Right lobe of liver (tissue), 6 donors: ENCODE data around the gene BRD8. TPM values are rescaled to one million over a fixed set of nuclear protein-coding genes. Genes with fewer than 3 reads are reported as not detected.
A peak's percentile ranks its signal among the peaks of the same experiment; 100 is the strongest.

Source experiments
- ATAC-seq, 4 donors: fragments of 200-7000 bp; cut with Tn5 transposase; one replicate each; pipeline ENCODE4 v1.9.1; 2020; ENCODE audit warnings: mild to moderate bottlenecking in 4 of 4, moderate library complexity in 4 of 4
- DNase-seq, 3 donors: peaks; one replicate each; pipeline ENCODE4 v3.0.0-alpha.2; 2020
- H3K27ac ChIP-seq, 3 donors: fragments of 200-600 bp; one replicate each; pipeline ENCODE4 v1.8.0; 2022
- H3K27me3 ChIP-seq, 2 donors: fragments of 200-600 bp; one replicate each; pipeline ENCODE4 v1.8.0; 2022
- H3K36me3 ChIP-seq, 4 donors: fragments of 200-600 bp; sonication (generic) in 1 of 4; one replicate each; pipeline versions ENCODE4 v1.5.1 to v1.8.0; 2017 to 2022; ENCODE audit warnings: control low read depth in 1 of 4
- H3K4me1 ChIP-seq, 4 donors: fragments of 200-600 bp; sonication (generic) in 1 of 4; one replicate each; pipeline versions ENCODE4 v1.5.1 to v1.8.0; 2017 to 2022; ENCODE audit warnings: control low read depth in 1 of 4
- H3K4me3 ChIP-seq, 3 donors: fragments of 200-600 bp; one replicate each; pipeline ENCODE4 v1.8.0; 2022
- H3K9me3 ChIP-seq, 4 donors: fragments of 200-600 bp; sonication (generic) in 1 of 4; one replicate each; pipeline versions ENCODE4 v1.5.1 to v1.8.0; 2017 to 2022; ENCODE audit warnings: control low read depth in 1 of 4
- POLR2A ChIP-seq: fragments of 450-650 bp; IDR thresholded peaks from one replicate; pipeline ENCODE4 v1.6.1; 2017; ENCODE audit warnings: antibody characterized with exemption, mild to moderate bottlenecking
- WGBS: methylation state at CpG from one replicate; pipeline ENCODE4 v1.1.6; 2018; ENCODE audit warnings: low coverage, low lambda C conversion rate; ENCODE audit not compliant: insufficient coverage; ENCODE audit errors: missing lambda C conversion rate; 5-methylcytosine and 5-hydroxymethylcytosine counted together
- intact Hi-C, 2 donors: fragments of 100-400 bp; cut with DNase I; formaldehyde crosslinking; loops; one replicate each; pipeline versions ENCODE4 v1.11.2 to v1.14.1; 2022
- total RNA-seq, 6 experiments: library from RNA; depleted of rRNA in 2 of 6; stranded (reverse); fragments of >200 nt in 2 of 6; fragmentation: NEBNext Ultra II Directional in 3 of 6; extraction: Animal tissue kit (Norgen Biotek cat#: 25700) in 3 of 6; gene quantifications; one replicate each; pipeline versions ENCODE4 v1.1.0 to v1.2.4, GENCODE V29; 2016 to 2023
- TF ChIP-seq, protein P1 (sequence below), 4 donors: fragments of 200-600 bp in 3 of 4; fragments of 450-650 bp in 1 of 4; IDR thresholded peaks; one replicate each; pipeline versions ENCODE4 v1.5.1 to v1.8.0; 2016 to 2022; ENCODE audit warnings: antibody characterized with exemption in 4 of 4, mild to moderate bottlenecking in 2 of 4
- donor health status: DM: no; HTN: yes; CAD: no.
- donor health status: DM: no; HTN: no; CAD: no.
- donor health status: DM: no; HTN: no; CAD: no.
- donor health status: DM: no; HTN: yes; CAD: no.
- donor health status: DM: no; HTN: yes; CAD: no.

The BRD8 gene
- total RNA-seq, 6 experiments from 2014 or later: 9.0 to 33.7 (median 17.0) TPM

DNA sequence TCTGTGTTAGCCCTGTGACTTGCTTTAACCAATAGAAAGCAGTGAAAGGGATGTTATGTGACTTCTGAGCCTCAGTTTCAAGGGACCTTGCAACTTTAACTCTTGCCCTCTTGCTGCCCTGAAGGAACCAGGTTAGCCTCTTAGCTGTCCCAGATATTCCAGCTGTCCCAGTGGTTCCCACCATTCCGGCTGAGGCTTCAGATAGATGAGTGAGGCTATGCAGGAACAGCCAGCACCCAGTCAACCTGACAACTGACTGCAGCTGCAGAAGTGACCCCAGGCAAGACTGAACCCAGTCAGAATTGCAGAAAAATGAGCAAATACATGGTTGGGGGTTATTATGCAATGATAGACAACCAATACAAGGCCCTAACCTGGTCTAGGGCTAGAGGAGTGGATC lies 45.1 kb upstream of the BRD8 start:
- H3K27me3 ChIP-seq: no peaks in the 10 kb centered on the region
- DNase-seq: no peak
- no peak overlapping the region for H3K27ac ChIP-seq
- WGBS: 86% methylated on average over 1 of the region's 1 CpG
- H3K9me3 ChIP-seq: no peaks in the 10 kb centered on the region
- H3K36me3 ChIP-seq: no peaks in the 10 kb centered on the region
- H3K4me1 ChIP-seq: peaks cover 0 to 12% (median 0%) of the 10 kb centered on the region in 4 donors
- intact Hi-C loops: loop anchor here (5.0 to 10.0 kb wide), 2 partner anchors 61 to 64 kb away; no protein-coding TSS in a partner anchor
- peak in 1 of 4 donors; percentile 12 for ATAC-seq
- no peak overlapping the region for H3K4me3 ChIP-seq
- TF ChIP-seq POLR2A: no peak
- TF ChIP-seq, protein P1, sequence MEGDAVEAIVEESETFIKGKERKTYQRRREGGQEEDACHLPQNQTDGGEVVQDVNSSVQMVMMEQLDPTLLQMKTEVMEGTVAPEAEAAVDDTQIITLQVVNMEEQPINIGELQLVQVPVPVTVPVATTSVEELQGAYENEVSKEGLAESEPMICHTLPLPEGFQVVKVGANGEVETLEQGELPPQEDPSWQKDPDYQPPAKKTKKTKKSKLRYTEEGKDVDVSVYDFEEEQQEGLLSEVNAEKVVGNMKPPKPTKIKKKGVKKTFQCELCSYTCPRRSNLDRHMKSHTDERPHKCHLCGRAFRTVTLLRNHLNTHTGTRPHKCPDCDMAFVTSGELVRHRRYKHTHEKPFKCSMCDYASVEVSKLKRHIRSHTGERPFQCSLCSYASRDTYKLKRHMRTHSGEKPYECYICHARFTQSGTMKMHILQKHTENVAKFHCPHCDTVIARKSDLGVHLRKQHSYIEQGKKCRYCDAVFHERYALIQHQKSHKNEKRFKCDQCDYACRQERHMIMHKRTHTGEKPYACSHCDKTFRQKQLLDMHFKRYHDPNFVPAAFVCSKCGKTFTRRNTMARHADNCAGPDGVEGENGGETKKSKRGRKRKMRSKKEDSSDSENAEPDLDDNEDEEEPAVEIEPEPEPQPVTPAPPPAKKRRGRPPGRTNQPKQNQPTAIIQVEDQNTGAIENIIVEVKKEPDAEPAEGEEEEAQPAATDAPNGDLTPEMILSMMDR (IDR thresholded peaks at IDR 0.05): no peak

DNA sequence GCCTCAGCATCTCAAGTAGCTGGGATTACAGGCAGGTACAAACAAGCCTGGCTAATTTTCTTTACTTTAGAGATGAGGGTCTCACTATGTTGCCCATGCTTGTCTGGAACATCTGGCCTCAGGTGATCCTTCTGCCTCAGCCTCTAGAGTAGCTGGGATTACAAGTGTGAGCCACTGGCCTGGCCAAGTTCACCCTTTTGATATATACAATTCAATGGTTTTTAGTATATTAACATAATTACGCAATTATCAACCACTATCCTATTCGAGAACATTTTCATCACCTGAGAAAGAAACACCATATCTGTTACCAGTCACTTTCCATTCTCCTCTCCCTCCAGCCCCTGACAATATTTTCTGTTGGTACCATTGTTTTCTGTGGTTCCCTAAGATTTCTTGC lies 38.4 kb upstream of the BRD8 start:
- ATAC-seq (no peak), DNase-seq (no peak)
- WGBS: 53% methylated on average over 2 of the region's 2 CpGs
- H3K27me3 ChIP-seq: no peaks in the 10 kb centered on the region
- H3K27ac ChIP-seq: no peak overlapping the region
- intact Hi-C loops: no loop called here
- H3K4me1 ChIP-seq: peaks cover 0 to 12% (median 0%) of the 10 kb centered on the region in 4 donors
- no peak overlapping the region for H3K4me3 ChIP-seq
- H3K36me3 ChIP-seq: no peaks in the 10 kb centered on the region
- no peaks in the 10 kb centered on the region for H3K9me3 ChIP-seq
- TF ChIP-seq, protein P1 (IDR thresholded peaks at IDR 0.05): no peak
- no peak for TF ChIP-seq POLR2A

DNA sequence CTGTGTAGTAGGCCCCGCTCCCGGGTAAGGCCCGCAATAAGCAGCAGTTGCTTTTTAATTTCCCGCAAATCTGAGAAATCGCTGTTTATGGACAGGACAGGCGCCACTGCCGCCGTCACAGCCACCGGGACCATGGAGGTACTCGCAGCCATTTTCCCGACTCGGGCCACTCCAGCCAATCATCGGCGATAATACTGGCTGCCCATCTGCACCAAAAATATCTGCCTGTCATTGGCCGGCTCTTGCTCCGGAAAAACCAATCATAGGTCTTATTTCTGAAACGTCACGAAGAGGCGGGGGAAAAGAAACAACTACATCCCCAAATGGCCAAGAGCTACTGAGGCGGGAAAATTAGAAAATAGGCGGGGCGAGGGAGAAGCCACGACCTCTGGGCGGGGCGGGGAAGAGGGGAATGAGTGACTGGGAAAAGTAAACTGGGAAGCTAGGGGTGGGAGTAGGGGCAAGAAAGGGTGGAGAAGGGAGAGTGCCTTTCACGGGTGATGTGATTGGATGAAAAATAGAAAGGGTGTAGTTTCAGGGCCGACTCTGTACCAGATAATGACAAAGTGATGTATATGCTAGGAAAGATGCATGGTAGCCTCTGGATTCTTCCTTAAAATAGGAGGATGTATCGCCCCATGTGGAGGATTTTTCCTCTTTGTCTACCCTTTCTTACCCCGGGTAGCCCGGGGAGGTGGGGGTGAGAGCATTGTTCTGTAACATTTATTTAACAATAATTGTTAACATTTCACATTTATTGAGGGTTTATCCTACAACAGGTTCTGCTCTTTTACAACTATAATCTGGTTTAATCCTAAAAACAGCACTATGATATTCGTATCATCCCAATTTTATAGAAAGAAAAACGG lies 35.0 kb upstream of the BRD8 start, which contains the start of gene CDC23:
TSS of gene CDC23 (minus strand) at position 163 of the 869 bp plus-strand sequence. CDS start at position 152, 11 bp downstream.
- Histone ChIP-seq H3K36me3 (no peaks in the 10 kb centered on the region), H3K27ac (peak within 1 kb of the TSS in 2 of 3 donors; percentile 55 to 63), H3K9me3 (no peaks in the 10 kb centered on the region), H3K4me3 (peak within 1 kb of the TSS; percentile 76 to 95 (median 92)), H3K4me1 (peaks cover 0 to 13% (median 0%) of the 10 kb centered on the region in 4 donors), H3K27me3 (no peaks in the 10 kb centered on the region)
- WGBS: 1% methylated on average over 32 of the region's 32 CpGs
- ATAC-seq: peak; percentile 99 to 100 (median 99)
- peak; percentile 87 to 92 (median 91) for DNase-seq
- intact Hi-C loops: no loop called here
- peak; percentile 54 for TF ChIP-seq POLR2A
- TF ChIP-seq, protein P1 (IDR thresholded peaks at IDR 0.05): no peak

DNA sequence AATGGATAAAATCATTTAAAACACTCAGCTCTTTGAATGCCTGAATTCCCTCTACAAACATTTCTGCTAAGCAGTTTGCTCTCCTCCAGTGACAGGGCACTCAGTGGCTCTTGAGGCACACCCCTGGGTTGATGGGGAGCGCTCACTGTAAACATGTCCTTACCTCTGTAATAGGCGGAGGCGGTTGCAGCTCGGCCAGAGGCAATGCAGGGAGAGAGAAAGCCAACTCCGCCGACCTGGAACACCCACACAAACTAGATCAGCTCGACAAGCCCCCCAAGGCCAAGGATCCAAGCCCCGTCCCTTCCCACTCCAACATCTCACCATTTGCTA lies 34.4 kb upstream of the BRD8 start:
- WGBS: 0% methylated on average over 3 of the region's 8 CpGs
- peaks cover 0 to 13% (median 0%) of the 10 kb centered on the region in 4 donors for H3K4me1 ChIP-seq
- no peaks in the 10 kb centered on the region for H3K9me3 ChIP-seq
- DNase-seq (no peak), ATAC-seq (peak; percentile 36 to 42 (median 39))
- intact Hi-C loops: no loop called here
- no peaks in the 10 kb centered on the region for H3K36me3 ChIP-seq
- peak overlapping the region; percentile 76 to 95 (median 92) for H3K4me3 ChIP-seq
- no peaks in the 10 kb centered on the region for H3K27me3 ChIP-seq
- TF ChIP-seq, protein P1 (IDR thresholded peaks at IDR 0.05): no peak
- TF ChIP-seq POLR2A: no peak
- H3K27ac ChIP-seq: peak overlapping the region in 2 of 3 donors; percentile 55 to 63
